HG03342 (cell line): ENCODE results near the gene TRPV6.

Experiments
- ATAC-seq: cut with Tn5 transposase; IDR thresholded peaks from one replicate; pipeline ENCODE4 v1.9.1; 2021; ENCODE audit warnings: mild to moderate bottlenecking, moderate library complexity; ENCODE audit not compliant: unreplicated experiment

TRPV6 gene

DNA sequence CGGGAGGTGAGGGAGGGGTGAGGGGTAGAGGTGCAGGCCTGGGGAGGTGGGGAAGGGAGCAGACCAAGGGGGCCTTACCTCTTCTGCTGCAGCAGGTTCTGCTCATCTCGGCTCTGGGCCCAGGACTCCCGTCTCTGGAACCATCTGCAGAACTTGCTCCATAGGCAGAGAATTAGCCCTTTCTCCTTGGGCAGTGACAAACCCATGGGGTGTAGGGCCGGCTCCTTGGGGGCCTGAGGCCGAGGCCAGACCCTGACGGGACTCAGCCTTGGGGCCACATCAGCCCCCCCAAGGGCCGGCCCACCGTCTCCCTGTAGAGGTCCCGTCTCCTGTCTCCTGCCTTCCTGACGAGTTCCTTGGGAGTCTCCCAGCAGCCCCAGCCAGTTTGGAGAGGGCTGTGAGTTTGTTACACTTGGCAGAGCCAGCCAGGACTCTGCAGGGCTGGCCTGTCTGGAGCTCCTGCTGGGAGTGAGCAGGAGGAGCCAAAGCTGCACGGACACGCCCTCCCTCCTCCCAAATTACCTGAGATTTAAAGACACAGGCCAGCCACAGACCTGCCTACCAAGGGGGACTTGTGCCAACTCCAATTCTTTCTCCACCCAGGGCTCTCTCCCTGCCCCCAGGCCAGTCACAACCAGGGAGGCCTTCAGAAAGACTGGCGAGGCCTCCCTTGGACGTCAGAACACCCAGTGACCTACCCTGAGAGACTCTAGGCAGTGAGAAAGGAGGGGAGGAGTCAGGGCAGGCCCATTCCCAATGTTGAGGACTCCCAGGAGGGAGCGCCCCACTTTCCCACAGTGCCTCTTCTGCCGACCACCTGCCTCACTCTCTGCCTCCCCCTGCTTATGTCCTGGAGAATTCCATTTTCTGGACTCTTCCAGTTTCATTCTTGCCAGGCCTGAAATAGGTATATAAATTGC lies at the start of gene TRPV6:
TSS of gene TRPV6 (minus strand) at position 435 of the 920 bp plus-strand sequence.
- no peak for ATAC-seq

- no peak for ATAC-seq
Observed at GRCh38 chr7:142934056-142934455, 48.5 kb upstream of the TRPV6 start.

DNA sequence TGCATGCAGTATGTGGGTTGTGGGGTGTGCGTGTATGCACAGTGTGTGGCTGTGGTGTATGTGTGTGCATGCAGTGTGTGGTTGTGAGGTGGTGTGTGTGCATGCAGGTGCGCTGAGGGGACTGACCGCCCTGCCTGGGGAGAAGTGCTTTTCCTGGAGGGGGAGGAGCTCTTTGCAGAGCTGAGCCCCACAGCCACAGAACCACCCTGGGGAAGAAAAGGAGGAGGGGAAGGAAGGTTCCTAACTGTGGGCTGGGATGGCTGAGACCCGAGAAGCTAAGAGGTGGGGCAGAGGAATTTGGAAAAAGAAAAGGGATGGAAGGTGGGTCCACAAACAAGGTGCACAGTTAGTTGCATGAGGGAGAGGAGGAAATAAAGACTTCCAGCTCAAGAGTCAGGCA lies 48.1 kb upstream of the TRPV6 start, which contains the start of gene TRPV5:
TSS of gene TRPV5 (minus strand) at position 123 of the 400 bp plus-strand sequence. CDS start 287 bp downstream, outside the sequence.
- no peak for ATAC-seq

DNA sequence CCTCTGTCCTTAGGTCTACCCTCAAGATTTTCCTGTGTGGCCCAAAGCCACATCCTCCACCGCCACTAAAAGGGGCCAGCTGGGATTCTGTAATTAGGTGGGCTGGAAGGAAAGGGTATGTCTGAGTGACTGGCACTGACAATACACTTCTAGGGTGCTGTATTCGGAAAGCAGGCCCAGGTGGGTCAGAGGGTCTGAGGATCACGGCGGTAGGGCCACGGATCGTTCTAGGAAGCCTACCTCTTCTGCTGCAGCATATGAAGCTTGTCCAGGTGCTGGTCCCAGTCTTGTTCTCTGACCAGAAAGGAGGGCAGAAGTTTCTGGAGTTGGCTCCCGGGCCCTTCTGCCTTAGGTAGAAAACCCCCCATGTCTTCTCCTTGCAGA lies 47.5 kb upstream of the TRPV6 start:
- ATAC-seq = no peak

- ATAC-seq = no peak
Observed at GRCh38 chr7:142932386-142933091, 47.0 kb upstream of the TRPV6 start.

- no peak for ATAC-seq
Observed at GRCh38 chr7:142930126-142930730, 44.7 kb upstream of the TRPV6 start.

GRCh38 chr7:142927949-142928348 lies 42.4 kb upstream of the TRPV6 start:
- ATAC-seq = no peak

GRCh38 chr7:142927085-142927745 lies 41.7 kb upstream of the TRPV6 start:
- ATAC-seq = no peak

DNA sequence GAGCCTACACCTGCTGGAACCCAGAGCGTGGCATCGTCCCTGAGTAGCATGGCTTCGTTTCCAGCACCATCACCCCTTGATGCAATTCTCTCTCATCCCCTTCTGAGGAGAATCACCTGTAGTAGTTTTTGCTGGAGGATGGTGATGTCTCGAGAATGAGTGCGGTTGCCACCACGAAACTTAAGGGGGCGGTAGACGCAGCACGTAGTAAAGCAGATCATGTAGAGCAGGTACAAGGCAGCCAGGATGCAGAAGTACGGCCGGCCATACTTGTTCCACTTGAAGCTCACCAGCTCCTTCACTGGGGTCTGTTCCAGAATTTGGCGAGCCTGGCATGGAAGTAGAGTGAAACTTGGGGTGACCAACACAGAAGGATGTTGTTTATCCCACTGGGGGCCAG lies 39.9 kb upstream of the TRPV6 start:
- ATAC-seq = no peak

- no peak for ATAC-seq
Observed at GRCh38 chr7:142923391-142923790, 37.8 kb upstream of the TRPV6 start.

GRCh38 chr7:142919656-142920055 lies 34.1 kb upstream of the TRPV6 start:
- no peak for ATAC-seq

DNA sequence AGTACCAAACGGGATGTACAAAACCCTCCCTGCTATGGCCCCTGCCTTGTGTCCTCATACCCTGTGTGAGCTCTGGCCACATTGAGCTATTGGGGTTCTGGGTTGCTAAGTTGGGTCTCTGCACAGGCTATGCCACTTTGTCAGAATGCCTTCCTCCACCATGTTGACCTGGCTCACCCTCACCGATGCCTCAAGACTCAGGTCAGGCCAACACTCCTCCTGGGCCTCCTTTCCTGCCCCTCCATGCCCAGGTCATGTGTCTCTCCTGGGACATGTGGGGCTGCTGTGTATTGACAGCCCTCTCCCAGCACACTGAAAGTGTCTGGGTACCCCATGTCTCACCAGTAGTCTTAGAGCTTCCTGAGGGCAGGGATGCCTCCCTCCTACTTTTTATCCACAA lies 33.4 kb upstream of the TRPV6 start:
- ATAC-seq = no peak

- no peak for ATAC-seq
Observed at GRCh38 chr7:142917447-142917846, 31.9 kb upstream of the TRPV6 start.

- ATAC-seq = no peak
Observed at GRCh38 chr7:142916508-142916907, 31.0 kb upstream of the TRPV6 start.

- ATAC-seq = no peak
Observed at GRCh38 chr7:142915315-142915714, 29.8 kb upstream of the TRPV6 start.

GRCh38 chr7:142914121-142914520 lies 28.6 kb upstream of the TRPV6 start:
- no peak for ATAC-seq

DNA sequence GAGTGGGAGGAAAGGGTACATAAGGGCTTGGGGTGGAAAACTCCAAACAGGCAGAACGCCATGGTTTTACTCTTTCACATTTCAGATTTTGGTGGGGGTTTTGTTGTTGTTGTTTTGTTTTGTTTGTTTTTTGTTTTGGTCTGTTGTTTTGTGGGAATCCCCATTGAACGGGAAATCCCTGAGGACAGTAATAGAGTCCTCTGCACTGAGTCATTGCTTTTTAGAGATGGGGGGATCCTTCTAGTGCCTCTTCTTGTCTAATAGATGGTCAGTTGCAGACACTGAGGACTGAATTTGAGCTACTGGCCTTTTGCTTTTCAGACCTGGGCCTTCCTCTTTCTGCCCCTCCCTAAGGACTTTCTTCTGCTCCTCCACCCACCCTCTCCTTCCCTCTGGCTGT lies 28.0 kb upstream of the TRPV6 start:
- ATAC-seq = no peak

- ATAC-seq = no peak
Observed at GRCh38 chr7:142913051-142913450, 27.5 kb upstream of the TRPV6 start.

DNA sequence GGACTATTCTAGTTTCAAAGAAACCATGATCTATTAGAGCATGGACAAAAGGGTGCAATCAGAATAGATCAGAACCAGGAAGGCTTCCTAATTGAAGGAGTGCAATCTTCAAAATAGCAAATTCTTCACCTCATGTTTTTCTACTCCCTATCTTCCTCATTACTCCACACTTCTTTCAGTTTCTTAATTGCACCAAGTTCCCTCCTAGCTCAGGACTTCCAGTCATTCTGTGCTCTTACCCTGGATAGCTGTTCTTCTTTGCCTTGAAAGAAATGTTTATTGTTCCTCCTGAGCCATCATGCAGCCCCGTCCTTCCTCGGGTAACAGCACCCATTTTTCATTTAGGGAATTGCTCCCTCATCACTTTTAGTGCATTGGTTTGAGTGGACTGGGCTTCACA lies 24.9 kb upstream of the TRPV6 start:
- ATAC-seq = no peak

DNA sequence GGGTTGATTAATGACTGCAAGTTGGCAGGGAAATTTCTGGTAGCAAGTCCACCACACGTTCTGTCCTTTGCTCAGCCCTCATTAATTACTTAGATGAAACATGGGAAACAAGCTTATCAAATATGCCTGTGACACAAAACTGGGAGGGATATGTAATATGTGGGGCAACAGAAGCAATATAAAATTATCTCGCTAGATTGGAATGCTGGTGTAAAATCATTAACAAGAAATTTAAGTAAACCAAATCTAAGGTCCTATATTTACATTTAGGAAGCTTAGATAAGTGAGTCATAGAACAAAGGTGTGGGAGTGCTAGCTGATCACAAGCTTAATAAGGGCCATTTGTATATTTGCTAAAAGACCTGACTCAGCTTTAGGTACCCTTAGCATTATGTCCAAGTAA lies 24.5 kb upstream of the TRPV6 start:
- ATAC-seq = no peak
